HG03575 (cell line): Measurements from ENCODE around the gene PKNOX2.

ENCODE experiments used
- ATAC-seq: cut with Tn5 transposase; IDR thresholded peaks from one replicate; pipeline ENCODE4 v1.9.1; 2021; ENCODE audit not compliant: unreplicated experiment, insufficient number of reproducible peaks, low FRiP score; ENCODE audit errors: extremely low read depth

Gene PKNOX2

GRCh38 chr11:125295931-125296330 lies 131.4 kb downstream of the PKNOX2 start:
- no peak for ATAC-seq

DNA sequence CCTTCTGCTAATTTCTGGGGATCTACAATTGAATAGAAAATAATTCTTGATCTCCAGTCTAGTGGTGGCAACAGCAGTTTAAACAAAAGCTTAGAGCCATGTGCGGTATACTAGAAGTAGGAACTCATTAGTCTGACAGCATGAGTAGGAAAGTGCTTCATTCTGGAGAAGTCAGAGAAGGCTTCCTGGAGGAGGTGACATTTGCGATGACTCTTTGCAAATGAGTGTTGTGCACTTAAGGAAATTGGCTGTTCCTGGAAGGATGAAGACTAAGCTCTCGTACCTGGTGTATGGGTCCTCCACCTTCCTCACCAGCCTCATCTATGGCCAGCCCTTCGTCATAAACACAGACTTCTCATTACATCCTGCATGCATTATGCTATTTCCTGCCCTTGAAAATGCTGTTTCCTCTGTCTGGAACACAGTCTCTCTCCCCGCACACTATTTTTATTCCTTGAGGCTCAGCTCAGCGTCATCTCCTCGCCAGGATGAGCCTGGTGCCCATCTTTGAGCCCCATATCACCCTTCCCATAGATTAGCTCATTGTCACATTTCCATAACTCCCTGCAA lies 132.9 kb downstream of the PKNOX2 start:
- no peak for ATAC-seq

DNA sequence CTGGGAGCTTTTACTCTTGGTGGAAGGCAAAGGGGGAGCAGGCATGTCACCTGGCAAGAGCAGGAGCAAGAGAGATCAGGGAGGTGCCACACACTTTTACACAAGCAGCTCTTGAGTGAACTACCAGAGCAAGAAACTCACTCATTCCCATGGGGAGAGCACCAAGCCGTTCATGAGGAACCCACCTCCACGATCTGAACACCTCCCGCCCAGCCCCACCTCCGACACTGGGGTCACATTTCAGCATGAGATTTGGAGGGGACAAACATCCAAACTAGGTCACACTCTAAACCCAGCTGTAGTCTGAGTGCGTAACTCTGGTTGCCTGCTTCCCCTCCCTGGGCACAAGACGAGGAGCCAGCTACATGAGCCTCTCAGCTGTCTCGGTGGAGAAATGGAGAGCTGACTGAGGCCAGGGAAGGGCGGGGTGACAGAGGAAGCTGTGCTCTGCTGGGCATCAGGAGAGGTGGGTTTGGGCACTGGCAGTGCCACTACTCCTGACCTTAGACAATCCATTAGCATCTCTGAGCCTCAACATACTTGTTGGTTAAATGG lies 134.6 kb downstream of the PKNOX2 start:
- ATAC-seq = no peak

DNA sequence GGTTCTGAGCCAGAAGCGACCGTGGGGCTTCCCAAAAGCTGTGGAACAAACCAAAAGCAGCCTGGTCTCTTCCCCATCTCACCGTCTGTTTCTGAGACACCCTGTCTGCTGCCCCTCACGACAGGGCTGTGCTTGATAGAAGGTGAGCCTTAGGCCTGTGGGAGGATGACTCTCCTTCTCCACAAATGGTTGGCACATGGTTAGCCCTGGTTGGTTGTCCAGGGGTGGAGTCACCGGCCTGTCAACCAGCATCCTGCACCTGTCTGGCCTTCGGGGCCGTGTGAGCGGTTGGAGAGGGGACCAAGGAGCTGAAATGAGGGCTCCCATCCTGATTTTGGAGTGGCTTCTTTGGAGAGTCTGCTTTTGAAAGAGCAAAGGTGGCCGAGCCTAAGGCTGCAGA lies 135.3 kb downstream of the PKNOX2 start:
- no peak for ATAC-seq

DNA sequence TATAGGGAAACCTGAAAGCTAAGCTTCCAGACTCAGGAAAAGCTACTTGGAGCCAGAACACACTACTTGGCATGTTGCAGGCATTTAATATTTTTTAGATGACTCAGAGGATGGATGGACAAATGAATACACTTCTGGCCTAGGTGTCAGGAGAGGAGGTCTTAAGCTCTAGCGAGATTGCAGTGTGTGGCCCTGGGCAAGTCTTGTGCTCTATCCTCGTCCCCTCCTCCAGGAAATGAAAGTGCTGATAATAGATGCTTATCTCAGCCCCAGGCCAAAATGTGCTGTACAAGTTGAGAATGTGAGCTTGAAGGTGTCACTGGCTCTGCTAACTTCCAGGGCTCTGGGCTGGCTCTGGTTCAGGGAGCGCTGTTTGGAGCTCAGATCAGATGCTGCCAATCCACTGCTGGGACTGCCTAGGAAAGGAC lies 136.3 kb downstream of the PKNOX2 start:
- no peak for ATAC-seq

DNA sequence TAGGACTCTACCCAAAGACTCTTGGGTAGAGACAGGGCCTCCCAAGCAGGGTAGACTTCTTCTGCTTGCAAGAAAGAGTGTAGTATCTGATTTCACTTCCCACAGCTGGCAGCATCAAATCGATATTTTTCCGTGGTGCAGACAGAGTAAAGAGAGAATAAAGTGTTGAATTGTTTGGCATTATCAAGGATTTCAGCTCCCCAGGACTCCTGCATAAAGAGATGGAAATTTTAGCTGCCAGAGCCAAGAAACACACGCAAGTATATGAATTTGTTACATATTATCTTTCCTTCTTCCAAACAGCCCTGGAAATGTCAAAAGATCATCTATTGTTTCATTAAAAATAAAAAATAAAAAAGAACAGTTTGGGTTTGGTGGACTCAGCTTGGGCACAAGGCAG lies 136.8 kb downstream of the PKNOX2 start:
- no peak for ATAC-seq

DNA sequence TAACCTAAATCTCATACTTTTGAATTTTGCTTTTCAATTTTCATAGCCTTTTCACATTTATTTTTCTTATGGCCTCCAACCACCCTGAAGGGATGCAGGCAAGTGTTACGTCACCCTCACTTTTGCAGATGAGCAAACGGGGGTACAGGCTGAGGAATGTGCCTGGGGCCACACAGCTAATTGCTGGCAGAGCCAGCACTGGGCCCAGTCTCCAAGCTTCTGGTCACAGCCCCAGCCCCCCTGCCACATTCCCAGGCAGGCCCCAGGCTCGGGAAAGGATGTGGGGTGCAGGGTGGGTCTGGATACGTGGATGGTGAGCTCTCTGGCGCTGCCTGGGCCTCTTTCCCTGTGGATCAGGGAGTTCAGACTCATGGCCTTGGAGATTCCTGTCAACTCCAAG lies 138.6 kb downstream of the PKNOX2 start:
- ATAC-seq = no peak

GRCh38 chr11:125303694-125304093 lies 139.1 kb downstream of the PKNOX2 start:
- ATAC-seq = no peak

DNA sequence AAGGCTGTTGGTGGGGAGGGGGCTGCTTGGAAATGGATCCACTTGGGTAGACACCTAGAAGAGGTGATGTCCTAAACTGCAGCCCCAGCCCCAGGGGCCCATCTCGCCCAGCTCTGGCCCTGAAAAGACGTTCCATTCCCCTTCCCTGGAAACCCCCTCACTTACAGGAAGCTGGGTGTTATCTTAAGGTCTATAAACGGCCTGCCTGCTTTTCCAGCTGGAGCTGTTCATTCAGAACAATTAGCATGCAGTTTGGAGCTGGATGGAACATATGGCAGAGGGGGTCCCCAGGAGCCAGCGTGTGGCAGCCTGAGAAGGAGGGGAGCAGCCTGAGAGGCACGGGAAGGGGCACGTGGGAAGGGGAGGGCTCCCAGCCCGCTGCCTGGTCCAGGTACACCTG lies 139.6 kb downstream of the PKNOX2 start:
- ATAC-seq = no peak

GRCh38 chr11:125304876-125305275 lies 140.3 kb downstream of the PKNOX2 start:
- no peak for ATAC-seq

DNA sequence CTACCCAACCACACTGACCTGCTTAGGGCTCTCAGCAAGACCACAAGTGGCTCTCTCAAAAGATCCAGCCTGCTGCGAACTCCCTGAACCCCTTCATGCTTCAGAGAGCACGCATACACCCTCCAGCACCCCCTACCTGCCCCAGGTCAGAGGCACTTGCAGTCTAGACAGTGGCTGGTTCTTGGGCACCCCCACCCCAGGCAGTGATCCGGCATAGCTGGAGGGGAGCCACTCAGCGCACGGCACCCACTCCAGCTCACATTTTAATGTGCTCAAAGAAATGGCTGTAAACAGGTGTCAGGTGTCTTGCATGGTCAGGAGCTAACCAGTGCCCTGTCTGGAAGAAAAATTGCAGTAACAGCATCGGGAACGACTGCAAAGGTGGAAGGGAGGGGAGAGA lies 140.8 kb downstream of the PKNOX2 start:
- ATAC-seq = no peak

- no peak for ATAC-seq
These were observed 141.9 kb downstream of the PKNOX2 start for GRCh38 chr11:125306476-125306875.

- no peak for ATAC-seq
These were observed 143.7 kb downstream of the PKNOX2 start for GRCh38 chr11:125308246-125308645.

GRCh38 chr11:125312391-125312790 lies 147.8 kb downstream of the PKNOX2 start:
- ATAC-seq = no peak

GRCh38 chr11:125312812-125313211 lies 148.3 kb downstream of the PKNOX2 start:
- ATAC-seq = no peak

DNA sequence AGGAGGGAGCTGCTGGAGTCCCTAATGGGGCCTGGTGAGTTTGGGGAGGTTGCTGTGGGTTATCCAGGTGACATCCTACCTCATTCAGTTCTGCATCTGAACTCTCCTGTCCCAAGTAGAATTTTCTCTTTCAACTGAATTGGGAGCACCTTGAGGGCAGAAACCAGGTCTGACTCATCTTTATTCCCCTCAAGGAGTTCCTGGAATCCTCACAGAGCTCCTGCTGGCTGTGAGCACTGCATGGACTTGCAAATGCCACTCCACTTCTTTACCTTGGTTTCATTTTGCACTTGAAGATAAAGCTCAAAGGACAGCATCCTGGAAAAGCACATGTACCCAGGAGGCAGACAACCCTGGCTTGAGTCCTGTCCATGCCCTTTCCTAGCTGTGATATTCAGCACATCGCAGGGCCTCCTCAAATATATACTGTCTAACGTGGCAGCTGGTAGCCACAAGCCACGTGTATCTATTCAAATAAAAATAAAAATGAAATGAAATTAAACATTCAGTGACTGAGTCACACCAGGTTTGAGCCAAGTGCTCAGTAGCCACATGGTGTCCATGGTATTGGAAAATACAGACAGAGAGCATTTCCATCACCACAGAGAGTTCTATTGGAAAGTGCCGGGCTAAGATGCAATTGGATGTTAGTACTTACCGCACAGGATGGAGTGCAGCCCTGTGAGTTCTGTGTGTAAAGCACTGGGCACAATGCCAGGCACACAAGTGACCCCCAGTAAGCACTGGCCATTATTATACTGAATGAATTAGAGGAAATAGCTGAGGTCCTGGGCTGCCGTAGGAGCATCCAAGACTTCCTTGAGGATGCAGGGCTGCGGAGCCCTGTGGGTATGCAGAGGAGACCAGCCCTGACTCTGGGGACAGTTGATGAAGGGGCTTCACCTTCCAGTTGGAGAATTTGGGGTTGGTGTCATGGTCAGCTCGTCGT lies 149.0 kb downstream of the PKNOX2 start:
- ATAC-seq = no peak

GRCh38 chr11:125314276-125315078 lies 149.9 kb downstream of the PKNOX2 start:
- ATAC-seq = no peak

GRCh38 chr11:125315079-125315740 lies 150.7 kb downstream of the PKNOX2 start:
- no peak for ATAC-seq

- no peak for ATAC-seq
These were observed 152.9 kb downstream of the PKNOX2 start for GRCh38 chr11:125317416-125317815.
